ENCODE data around the gene ERGIC1. TPM values are rescaled to one million over a fixed set of nuclear protein-coding genes. Genes with fewer than 3 reads are reported as not detected.
"Not testable (repeated sequence)": the region's sequence is repeated elsewhere in the genome, so short reads cannot be mapped to it uniquely, and the experiment has no call there.

Gene ERGIC1
- total RNA-seq, 1 donor from 2014 or later, result 105 TPM

DNA sequence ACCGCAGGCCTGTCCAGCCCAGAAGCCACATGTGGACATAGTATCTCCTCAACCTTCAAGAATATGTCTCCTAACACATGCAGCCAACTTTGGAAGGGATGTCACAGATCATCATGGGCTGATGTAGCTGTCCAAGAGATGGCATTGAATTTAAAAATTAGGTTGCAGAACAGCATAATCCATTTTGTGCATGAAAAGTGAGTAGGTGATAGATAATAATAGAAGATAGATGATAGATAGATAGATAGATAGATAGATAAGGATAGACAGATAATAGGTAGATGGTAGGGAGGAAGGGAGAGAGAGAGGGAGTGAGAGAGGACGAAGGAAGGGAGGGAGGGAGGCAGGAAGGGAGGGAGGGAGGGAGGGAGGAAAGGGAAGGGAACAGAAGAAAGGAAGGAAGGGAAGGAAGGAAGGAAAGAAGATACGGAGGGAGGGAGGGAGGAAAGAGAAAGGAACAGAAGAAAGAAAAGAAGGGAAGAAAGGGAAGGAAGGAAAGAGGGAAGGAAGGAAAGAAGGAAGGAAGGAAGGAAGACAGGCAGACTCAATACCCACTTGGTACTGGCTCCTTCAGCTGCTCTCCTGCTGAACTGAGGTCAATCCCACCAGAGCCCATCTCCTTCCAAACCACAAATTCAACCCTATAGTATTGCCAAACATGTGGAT lies 28.9 kb upstream of the ERGIC1 start:
- no peaks in the 10 kb centered on the region for H3K27me3 ChIP-seq (ENCODE audit: control insufficient read depth, insufficient read depth, low read length)
- no peaks in the 10 kb centered on the region for H3K36me3 ChIP-seq (ENCODE audit: control insufficient read depth, insufficient read depth, low read length)
- FAIRE-seq, result no peak
- H3K4me3 ChIP-seq (ENCODE audit: low read depth, low read length), result no peak overlapping the region
- DNase-seq (ENCODE audit: low read depth), result no peak
- TF ChIP-seq, protein P1, sequence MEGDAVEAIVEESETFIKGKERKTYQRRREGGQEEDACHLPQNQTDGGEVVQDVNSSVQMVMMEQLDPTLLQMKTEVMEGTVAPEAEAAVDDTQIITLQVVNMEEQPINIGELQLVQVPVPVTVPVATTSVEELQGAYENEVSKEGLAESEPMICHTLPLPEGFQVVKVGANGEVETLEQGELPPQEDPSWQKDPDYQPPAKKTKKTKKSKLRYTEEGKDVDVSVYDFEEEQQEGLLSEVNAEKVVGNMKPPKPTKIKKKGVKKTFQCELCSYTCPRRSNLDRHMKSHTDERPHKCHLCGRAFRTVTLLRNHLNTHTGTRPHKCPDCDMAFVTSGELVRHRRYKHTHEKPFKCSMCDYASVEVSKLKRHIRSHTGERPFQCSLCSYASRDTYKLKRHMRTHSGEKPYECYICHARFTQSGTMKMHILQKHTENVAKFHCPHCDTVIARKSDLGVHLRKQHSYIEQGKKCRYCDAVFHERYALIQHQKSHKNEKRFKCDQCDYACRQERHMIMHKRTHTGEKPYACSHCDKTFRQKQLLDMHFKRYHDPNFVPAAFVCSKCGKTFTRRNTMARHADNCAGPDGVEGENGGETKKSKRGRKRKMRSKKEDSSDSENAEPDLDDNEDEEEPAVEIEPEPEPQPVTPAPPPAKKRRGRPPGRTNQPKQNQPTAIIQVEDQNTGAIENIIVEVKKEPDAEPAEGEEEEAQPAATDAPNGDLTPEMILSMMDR (IDR thresholded peaks at IDR 0.05; ENCODE audit: insufficient read depth, low read length, severe bottlenecking), result no peak

DNA sequence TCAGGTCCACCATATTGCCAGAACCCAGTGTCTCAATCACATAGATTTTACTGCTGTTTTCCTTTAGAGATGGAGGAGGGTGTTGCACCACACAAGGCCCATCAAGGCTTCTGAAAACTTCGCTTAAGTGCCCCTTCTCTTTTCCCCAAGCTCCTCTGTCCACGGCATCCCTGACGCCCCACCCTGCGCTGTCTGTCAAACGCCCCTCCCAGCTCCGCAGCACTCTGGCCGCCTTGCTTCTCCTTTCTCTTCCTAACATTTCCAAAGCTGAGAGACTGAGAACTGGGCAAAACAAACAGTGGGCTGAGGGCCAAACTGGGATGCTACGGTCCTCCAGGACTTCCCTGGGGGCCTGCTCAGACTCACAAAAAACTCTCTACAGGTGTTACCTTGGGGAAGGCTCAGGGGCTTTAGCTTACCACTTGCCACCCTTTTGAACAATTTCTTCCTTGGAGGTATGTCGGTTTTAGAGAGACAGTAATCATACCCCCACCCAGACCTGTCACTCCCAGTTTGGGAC lies 28.3 kb upstream of the ERGIC1 start:
- no peaks in the 10 kb centered on the region for H3K36me3 ChIP-seq (ENCODE audit: control insufficient read depth, insufficient read depth, low read length)
- DNase-seq (ENCODE audit: low read depth) (no peak), FAIRE-seq (no peak)
- TF ChIP-seq, protein P1 (IDR thresholded peaks at IDR 0.05; ENCODE audit: insufficient read depth, low read length, severe bottlenecking), result no peak
- no peaks in the 10 kb centered on the region for H3K27me3 ChIP-seq (ENCODE audit: control insufficient read depth, insufficient read depth, low read length)
- no peak overlapping the region for H3K4me3 ChIP-seq (ENCODE audit: low read depth, low read length)

DNA sequence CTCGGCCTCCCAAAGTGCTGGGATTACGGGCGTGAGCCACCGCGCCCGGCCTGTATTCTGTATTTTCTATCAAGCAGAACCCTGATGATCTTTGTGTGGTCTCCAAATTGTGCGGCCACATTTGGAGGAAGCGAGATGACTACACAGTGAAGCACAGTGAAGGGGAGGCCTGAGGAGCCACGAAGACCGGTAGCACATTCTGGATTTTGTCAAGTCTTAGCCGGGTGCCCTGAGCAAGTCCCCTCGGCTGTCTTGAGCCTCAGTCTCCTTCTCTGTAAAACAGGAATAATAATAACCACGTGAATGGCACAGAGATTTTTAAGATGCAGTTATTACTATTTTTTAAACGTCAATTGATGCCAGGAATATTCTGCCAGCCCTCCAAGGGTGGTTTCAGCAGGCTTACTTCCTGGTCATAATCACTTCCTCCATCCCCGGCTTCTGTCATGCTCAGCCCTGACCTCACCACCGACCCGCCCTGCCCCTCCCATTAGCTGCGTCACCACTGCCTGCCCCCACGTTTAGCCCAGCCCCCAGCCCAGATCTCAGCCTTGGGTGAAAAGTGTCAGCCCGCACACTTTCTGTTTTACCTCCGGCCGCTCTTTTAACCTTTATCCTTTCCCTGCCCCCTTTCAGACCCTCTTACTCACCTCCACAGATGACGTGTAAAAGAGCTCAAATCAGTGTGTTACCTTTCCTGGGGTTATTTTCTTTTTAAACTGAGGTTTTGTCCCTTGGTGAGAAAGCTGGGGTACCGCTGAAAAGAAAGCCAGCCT lies 27.0 kb upstream of the ERGIC1 start:
- TF ChIP-seq, protein P1 (IDR thresholded peaks at IDR 0.05; ENCODE audit: insufficient read depth, low read length, severe bottlenecking), result no peak
- DNase-seq (ENCODE audit: low read depth) (peak; percentile 86), FAIRE-seq (no peak)
- no peaks in the 10 kb centered on the region for H3K27me3 ChIP-seq (ENCODE audit: control insufficient read depth, insufficient read depth, low read length)
- H3K36me3 ChIP-seq (ENCODE audit: control insufficient read depth, insufficient read depth, low read length), result no peaks in the 10 kb centered on the region
- peak overlapping the region; percentile 5 for H3K4me3 ChIP-seq (ENCODE audit: low read depth, low read length)

DNA sequence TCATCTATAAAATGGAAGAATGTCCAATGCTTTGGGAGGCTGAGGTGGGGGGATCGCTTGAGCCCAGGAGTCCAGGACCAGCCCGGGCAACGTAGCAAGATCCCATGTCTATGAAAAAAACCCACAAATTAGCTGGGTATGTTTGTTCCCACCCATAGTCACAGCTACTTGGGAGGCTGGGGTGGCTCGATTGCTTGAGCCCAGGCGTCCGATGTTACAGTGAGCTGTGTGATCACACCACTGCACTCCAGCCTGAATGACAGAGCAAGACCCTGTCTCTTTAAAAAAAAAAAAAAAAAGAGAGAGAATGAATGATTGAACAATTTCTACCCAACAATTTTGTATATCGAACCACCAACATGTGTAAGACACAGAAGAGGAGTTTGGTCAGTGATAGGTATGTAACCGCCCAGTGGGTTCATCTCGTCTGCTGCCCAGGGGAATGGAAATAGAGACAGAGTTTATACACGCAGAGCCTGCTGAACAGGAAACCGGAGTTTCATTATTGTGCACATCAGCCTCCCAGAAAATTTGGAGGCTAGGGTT lies 26.2 kb upstream of the ERGIC1 start:
- DNase-seq (ENCODE audit: low read depth), result no peak
- H3K4me3 ChIP-seq (ENCODE audit: low read depth, low read length), result no peak overlapping the region
- no peak for FAIRE-seq
- H3K36me3 ChIP-seq (ENCODE audit: control insufficient read depth, insufficient read depth, low read length), result no peaks in the 10 kb centered on the region
- TF ChIP-seq, protein P1 (IDR thresholded peaks at IDR 0.05; ENCODE audit: insufficient read depth, low read length, severe bottlenecking), result no peak
- no peaks in the 10 kb centered on the region for H3K27me3 ChIP-seq (ENCODE audit: control insufficient read depth, insufficient read depth, low read length)

DNA sequence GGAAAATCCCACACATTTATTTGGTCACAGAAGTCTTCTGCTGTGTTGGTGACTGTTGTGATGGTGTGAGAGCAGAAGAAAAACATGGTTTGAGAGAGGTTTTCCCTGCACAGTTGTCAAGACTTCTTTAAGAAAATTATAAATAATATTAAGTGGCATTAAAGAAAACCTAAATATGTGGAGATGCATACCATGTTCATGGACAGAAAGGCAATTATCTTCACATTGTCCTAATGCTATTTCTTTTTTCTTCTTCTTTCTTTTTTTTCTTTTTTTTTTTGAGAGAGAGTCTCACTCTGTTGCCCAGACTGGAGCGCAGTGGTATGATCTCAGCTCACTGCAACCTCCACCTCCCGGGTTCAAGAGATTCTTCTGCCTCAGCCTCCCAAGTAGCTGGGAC lies 24.3 kb upstream of the ERGIC1 start:
- TF ChIP-seq, protein P1 (IDR thresholded peaks at IDR 0.05; ENCODE audit: insufficient read depth, low read length, severe bottlenecking), result no peak
- H3K27me3 ChIP-seq (ENCODE audit: control insufficient read depth, insufficient read depth, low read length), result no peaks in the 10 kb centered on the region
- H3K36me3 ChIP-seq (ENCODE audit: control insufficient read depth, insufficient read depth, low read length), result no peaks in the 10 kb centered on the region
- no peak overlapping the region for H3K4me3 ChIP-seq (ENCODE audit: low read depth, low read length)
- FAIRE-seq (no peak), DNase-seq (ENCODE audit: low read depth) (no peak)

DNA sequence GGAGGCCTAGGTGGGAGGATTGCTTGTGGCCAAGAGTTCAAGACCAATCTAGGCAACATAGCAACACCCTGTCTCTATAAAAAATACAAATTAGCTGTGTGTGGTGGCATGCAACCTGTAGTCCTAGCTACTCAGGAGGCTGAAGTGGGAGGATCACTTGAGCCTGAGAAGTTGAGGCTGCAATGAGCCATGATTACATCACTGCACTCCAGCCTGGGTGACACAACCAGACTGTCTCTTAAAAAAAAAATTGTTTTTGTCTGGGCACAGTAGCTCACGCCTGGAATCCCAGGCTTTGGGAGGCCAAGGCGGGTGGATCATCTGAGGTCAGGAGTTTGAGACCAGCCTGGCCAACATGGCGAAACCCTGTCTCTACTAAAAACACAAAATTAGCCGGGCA lies 23.1 kb upstream of the ERGIC1 start:
- H3K4me3 ChIP-seq (ENCODE audit: low read depth, low read length); DNase-seq (ENCODE audit: low read depth); H3K27me3 ChIP-seq (ENCODE audit: control insufficient read depth, insufficient read depth, low read length); H3K36me3 ChIP-seq (ENCODE audit: control insufficient read depth, insufficient read depth, low read length); FAIRE-seq: not testable (repeated sequence)

All from bronchial epithelial cell (primary cell).